Neuronal stem cell (in vitro differentiated cells): ENCODE data around the gene OR6B1.

Source experiments
- DNase-seq: peaks from one replicate; pipeline ENCODE4 v3.0.0-alpha.2; 2013; ENCODE audit warnings: low spot score
- H2AFZ ChIP-seq: one replicate; pipeline ENCODE4 v1.6.1; 2013; ENCODE audit warnings: mild to moderate bottlenecking, low read length, inconsistent platforms
- H2AK5ac ChIP-seq: 2 replicates; pipeline ENCODE4 v1.6.1; 2013; ENCODE audit warnings: low read depth, mild to moderate bottlenecking, inconsistent platforms, low read length, moderate library complexity, mixed read lengths
- H2BK120ac ChIP-seq: 2 replicates; pipeline ENCODE4 v1.6.1; 2013; ENCODE audit warnings: low read depth, mild to moderate bottlenecking, inconsistent platforms, low read length, moderate library complexity, mixed read lengths
- H2BK12ac ChIP-seq: one replicate; pipeline ENCODE4 v1.6.1; 2013; ENCODE audit warnings: low read length, inconsistent platforms
- H2BK15ac ChIP-seq: 2 replicates; pipeline ENCODE4 v1.6.1; 2013; ENCODE audit warnings: mild to moderate bottlenecking, low read length, inconsistent platforms, mixed read lengths
- H2BK5ac ChIP-seq: one replicate; pipeline ENCODE4 v1.6.1; 2013; ENCODE audit warnings: inconsistent platforms, mild to moderate bottlenecking, low read length, moderate library complexity
- H3K14ac ChIP-seq: one replicate; pipeline ENCODE4 v1.6.1; 2013; ENCODE audit warnings: low read length, inconsistent platforms
- H3K18ac ChIP-seq: 2 replicates; pipeline ENCODE4 v1.6.1; 2013; ENCODE audit warnings: low read length, inconsistent platforms
- H3K23ac ChIP-seq: 2 replicates; pipeline ENCODE4 v1.6.1; 2013; ENCODE audit warnings: low read depth, mild to moderate bottlenecking, mixed read lengths, low read length, inconsistent platforms; ENCODE audit not compliant: poor library complexity
- H3K27ac ChIP-seq: replicated peaks from 3 replicates; pipeline ENCODE4 v1.5.1; 2013; ENCODE audit warnings: low read length, inconsistent platforms
- H3K27me3 ChIP-seq, 3 experiments: 2 replicates each; pipeline ENCODE4 v1.6.1; 2013; ENCODE audit warnings: low read length in 3 of 3, mild to moderate bottlenecking in 2 of 3, inconsistent platforms in 1 of 3, low read depth in 1 of 3, mixed read lengths in 1 of 3, moderate library complexity in 1 of 3; ENCODE audit not compliant: control insufficient read depth in 3 of 3, insufficient read depth in 3 of 3
- H3K36me3 ChIP-seq, 2 donors: replicated peaks in 1 of 2; 2 replicates each; pipeline ENCODE4 v1.6.1; 2013; ENCODE audit warnings: low read length in 2 of 2; ENCODE audit not compliant: control insufficient read depth in 2 of 2, insufficient read depth in 2 of 2
- H3K4ac ChIP-seq: 2 replicates; pipeline ENCODE4 v1.6.1; 2013; ENCODE audit warnings: inconsistent platforms, mild to moderate bottlenecking, low read length, moderate library complexity
- H3K4me1 ChIP-seq, 2 donors: 1 replicate in 1 of 2; 2 replicates in 1 of 2; pipeline ENCODE4 v1.6.1; 2013; ENCODE audit warnings: low read length in 2 of 2, low read depth in 1 of 2; ENCODE audit not compliant: control insufficient read depth in 2 of 2, insufficient read depth in 1 of 2
- H3K4me2 ChIP-seq: one replicate; pipeline ENCODE4 v1.6.1; 2013; ENCODE audit warnings: mild to moderate bottlenecking, low read length, inconsistent platforms; ENCODE audit not compliant: insufficient read depth, poor library complexity, severe bottlenecking
- H3K4me3 ChIP-seq, 2 donors: 2 replicates each; pipeline ENCODE4 v1.5.1; 2013; ENCODE audit warnings: low read length in 2 of 2, mild to moderate bottlenecking in 2 of 2, inconsistent platforms in 1 of 2, moderate library complexity in 1 of 2
- H3K79me1 ChIP-seq: one replicate; pipeline ENCODE4 v1.6.1; 2013; ENCODE audit warnings: low read depth, mild to moderate bottlenecking, inconsistent platforms, low read length, moderate library complexity
- H3K9ac ChIP-seq: one replicate; pipeline ENCODE4 v1.6.1; 2013; ENCODE audit warnings: mild to moderate bottlenecking, low read depth, low read length, inconsistent platforms; ENCODE audit not compliant: poor library complexity
- H3K9me3 ChIP-seq, 2 donors: replicated peaks in 1 of 2; 2 replicates each; pipeline versions ENCODE3 to v1.6.1; 2013; ENCODE audit warnings: low read length in 2 of 2, mild to moderate bottlenecking in 2 of 2, inconsistent platforms in 1 of 2, low read depth in 1 of 2, mixed read lengths in 1 of 2, moderate library complexity in 1 of 2; ENCODE audit not compliant: control insufficient read depth in 2 of 2, insufficient read depth in 1 of 2
- H4K8ac ChIP-seq: one replicate; pipeline ENCODE4 v1.6.1; 2013; ENCODE audit warnings: low read depth, mild to moderate bottlenecking, inconsistent platforms, low read length, moderate library complexity
- H4K91ac ChIP-seq: one replicate; pipeline ENCODE4 v1.6.1; 2013; ENCODE audit warnings: low read length, low read depth, mild to moderate bottlenecking, inconsistent platforms; ENCODE audit not compliant: poor library complexity
- WGBS, 2 donors: extraction: QIAGEN DNeasy Blood & Tissue Kit; methylation state at CpG; one replicate each; pipeline ENCODE4 v1.1.7; 2013; ENCODE audit warnings: missing lambda C conversion rate in 2 of 2, mixed read lengths in 1 of 2; ENCODE audit not compliant: insufficient read length in 2 of 2, insufficient replicate concordance in 1 of 2; ENCODE audit errors: extremely low coverage in 2 of 2; 5-methylcytosine and 5-hydroxymethylcytosine counted together

OR6B1 gene

DNA sequence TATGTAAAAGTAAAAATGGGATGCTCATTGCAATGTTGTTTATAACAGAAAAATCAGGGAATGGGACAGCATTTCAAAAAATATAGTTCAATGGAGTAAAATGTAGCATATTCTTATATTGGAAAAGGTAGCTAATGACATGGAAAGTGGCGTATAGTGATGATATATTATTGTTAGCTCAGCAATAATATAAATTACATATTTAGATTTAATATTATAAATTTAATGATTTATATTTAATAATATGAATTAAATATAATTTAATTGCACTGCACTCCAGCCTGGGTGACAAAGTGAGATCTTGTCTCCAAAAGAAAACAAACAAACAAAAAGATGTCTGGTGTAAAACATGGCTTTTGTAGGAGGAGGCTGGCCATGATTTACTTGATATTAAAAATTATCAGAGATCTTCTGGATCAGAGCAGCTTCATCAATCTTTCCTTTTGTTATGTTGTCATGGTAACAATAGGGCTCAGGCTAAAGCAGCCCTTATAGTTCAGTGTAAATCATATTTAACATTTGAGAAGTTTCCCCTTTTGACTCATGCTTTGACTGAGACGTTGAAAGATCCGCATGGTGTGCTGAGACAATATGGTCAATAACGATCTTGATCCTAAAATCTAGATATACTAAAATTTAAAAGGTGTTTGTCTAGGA is 23.2 kb downstream of the OR6B1 start:
- Histone ChIP-seq H2BK12ac (no peak overlapping the region), H2AK5ac (no peak overlapping the region), H3K9me3 (no peaks in the 10 kb centered on the region), H3K23ac (no peak overlapping the region), H2BK15ac (no peak overlapping the region), H3K4me3 (no peak overlapping the region), H3K4me2 (no peak overlapping the region), H3K14ac (no peak overlapping the region), H3K9ac (no peak overlapping the region), H4K91ac (no peak overlapping the region), H3K27ac (no peak overlapping the region), H2BK5ac (no peak overlapping the region), H3K18ac (no peak overlapping the region), H3K79me1 (no peaks in the 10 kb centered on the region), H3K36me3 (no peaks in the 10 kb centered on the region), H3K4ac (no peak overlapping the region), H3K27me3 (no peaks in the 10 kb centered on the region), H3K4me1 (peaks cover 0 to 2% of the 10 kb centered on the region in 2 donors), H2BK120ac (no peak overlapping the region), H2AFZ (no peak overlapping the region), H4K8ac (no peak overlapping the region)
- no peak for DNase-seq
- no CpG with 5 or more reads among the region's 4 CpGs for WGBS, 2 donors

DNA sequence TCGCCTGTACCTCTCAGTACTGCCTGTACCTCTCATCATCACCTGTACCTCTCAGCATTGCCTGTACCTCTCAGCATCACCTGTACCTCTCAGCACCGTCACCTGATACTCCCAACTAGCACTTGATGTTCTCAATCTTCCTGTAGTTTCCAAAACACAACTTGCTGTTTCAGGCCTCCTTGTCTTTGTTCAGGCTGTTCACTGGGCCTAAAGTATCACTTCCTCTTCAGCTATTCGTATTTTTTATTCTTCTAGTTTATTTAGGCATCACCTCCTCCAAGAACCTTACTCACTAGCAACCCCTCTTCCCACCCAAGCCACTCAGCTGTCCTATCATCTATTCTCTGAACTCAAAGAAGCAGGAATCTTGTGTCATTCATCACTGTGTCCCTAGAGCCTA is 24.1 kb downstream of the OR6B1 start:
- Histone ChIP-seq H3K4ac (no peak overlapping the region), H3K4me1 (peaks cover 0 to 2% of the 10 kb centered on the region in 2 donors), H3K4me3 (no peak overlapping the region), H4K91ac (no peak overlapping the region), H2BK5ac (no peak overlapping the region), H4K8ac (no peak overlapping the region), H2AK5ac (no peak overlapping the region), H3K27ac (no peak overlapping the region), H2BK15ac (no peak overlapping the region), H2AFZ (no peak overlapping the region), H3K4me2 (no peak overlapping the region), H3K9ac (no peak overlapping the region), H3K18ac (no peak overlapping the region), H3K36me3 (no peaks in the 10 kb centered on the region), H3K79me1 (no peaks in the 10 kb centered on the region), H3K14ac (no peak overlapping the region), H3K9me3 (no peaks in the 10 kb centered on the region), H3K27me3 (no peaks in the 10 kb centered on the region), H2BK12ac (no peak overlapping the region), H3K23ac (no peak overlapping the region), H2BK120ac (no peak overlapping the region)
- no peak for DNase-seq
- no CpG with 5 or more reads among the region's 3 CpGs for WGBS, 2 donors

DNA sequence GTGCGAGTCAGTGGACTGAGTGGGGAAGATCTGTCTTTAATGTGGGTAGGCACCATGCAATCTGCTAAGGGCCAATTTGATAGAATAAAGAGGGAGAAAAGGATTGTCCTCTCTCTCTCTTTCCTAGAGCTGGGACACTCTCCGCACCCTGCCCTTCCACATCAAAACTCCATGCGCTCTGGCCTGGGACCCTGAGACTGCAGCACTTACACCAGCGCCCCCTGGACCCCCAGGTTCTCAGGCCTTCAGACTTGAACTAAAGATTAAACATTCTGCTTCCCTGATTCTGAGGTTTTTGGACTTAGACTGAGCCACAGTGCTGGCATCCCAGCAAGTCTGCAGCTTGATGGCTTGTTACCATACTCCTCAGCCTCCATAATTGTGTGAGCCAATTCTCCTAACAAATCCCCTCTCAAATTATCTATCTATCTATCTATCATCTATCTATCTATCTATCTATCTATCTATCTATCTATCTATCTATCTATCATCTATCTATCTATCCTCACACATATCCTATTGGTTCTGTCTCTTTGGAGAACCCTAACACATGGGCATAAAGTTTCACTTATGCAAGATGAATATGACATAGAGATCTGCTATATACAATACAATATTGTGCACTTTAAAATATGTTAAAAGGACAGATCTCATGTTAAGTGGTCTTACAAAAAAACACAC is 26.2 kb downstream of the OR6B1 start:
- no peaks in the 10 kb centered on the region for H3K36me3 ChIP-seq
- H3K9me3 ChIP-seq, result no peaks in the 10 kb centered on the region
- H4K91ac ChIP-seq, result no peak overlapping the region
- no peak overlapping the region for H2AFZ ChIP-seq
- no peak overlapping the region for H3K23ac ChIP-seq
- H2BK12ac ChIP-seq, result no peak overlapping the region
- H2BK5ac ChIP-seq, result no peak overlapping the region
- no peak overlapping the region for H3K14ac ChIP-seq
- H3K4ac ChIP-seq, result no peak overlapping the region
- no peak overlapping the region for H2AK5ac ChIP-seq
- no peak overlapping the region for H2BK120ac ChIP-seq
- no peak overlapping the region for H3K4me2 ChIP-seq
- no peak overlapping the region for H4K8ac ChIP-seq
- H3K79me1 ChIP-seq, result no peaks in the 10 kb centered on the region
- no peak overlapping the region for H3K4me3 ChIP-seq
- no peak for DNase-seq
- H2BK15ac ChIP-seq, result no peak overlapping the region
- no peak overlapping the region for H3K9ac ChIP-seq
- peaks cover 0 to 2% of the 10 kb centered on the region in 2 donors for H3K4me1 ChIP-seq
- no CpG with 5 or more reads among the region's 4 CpGs for WGBS, 2 donors
- no peak overlapping the region for H3K27ac ChIP-seq
- no peaks in the 10 kb centered on the region for H3K27me3 ChIP-seq
- H3K18ac ChIP-seq, result no peak overlapping the region

DNA sequence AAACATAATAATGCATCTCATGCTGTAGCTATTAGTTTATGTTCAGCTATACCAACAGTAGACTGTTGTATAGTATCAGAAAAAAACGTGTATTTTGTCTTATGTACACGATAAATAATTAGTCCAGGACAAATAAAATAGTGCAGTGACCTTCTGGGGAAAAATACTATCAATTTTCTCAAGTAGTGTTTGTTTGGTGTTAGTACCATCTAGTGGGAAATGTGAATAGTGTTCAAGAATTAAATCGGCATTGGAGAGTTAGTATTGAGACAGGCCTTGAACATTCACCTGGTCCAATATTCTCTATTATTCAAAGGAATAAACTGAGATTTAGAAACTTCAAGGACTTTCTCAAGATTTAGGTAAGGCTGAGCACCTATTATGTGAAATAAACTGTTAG is 26.9 kb downstream of the OR6B1 start:
- no peak overlapping the region for H2AFZ ChIP-seq
- no peak overlapping the region for H3K4me2 ChIP-seq
- no peaks in the 10 kb centered on the region for H3K79me1 ChIP-seq
- no peak overlapping the region for H3K4me3 ChIP-seq
- H3K23ac ChIP-seq, result no peak overlapping the region
- H4K8ac ChIP-seq, result no peak overlapping the region
- no peak overlapping the region for H3K4ac ChIP-seq
- H3K9me3 ChIP-seq, result no peaks in the 10 kb centered on the region
- H2BK15ac ChIP-seq, result no peak overlapping the region
- peaks cover 0 to 2% of the 10 kb centered on the region in 2 donors for H3K4me1 ChIP-seq
- no peaks in the 10 kb centered on the region for H3K27me3 ChIP-seq
- H3K14ac ChIP-seq, result no peak overlapping the region
- H3K9ac ChIP-seq, result no peak overlapping the region
- no CpG with 5 or more reads among the region's 3 CpGs for WGBS, 2 donors
- no peaks in the 10 kb centered on the region for H3K36me3 ChIP-seq
- peak; percentile 5 for DNase-seq
- no peak overlapping the region for H2BK12ac ChIP-seq
- no peak overlapping the region for H3K18ac ChIP-seq
- H2BK5ac ChIP-seq, result no peak overlapping the region
- no peak overlapping the region for H2AK5ac ChIP-seq
- no peak overlapping the region for H2BK120ac ChIP-seq
- no peak overlapping the region for H3K27ac ChIP-seq
- no peak overlapping the region for H4K91ac ChIP-seq
